ENCODE results near the gene GLIS1.

GRCh38 chr1:53678046-53678445 lies 60.9 kb downstream of the GLIS1 start:
- TF ChIP-seq POLR2A (IDR thresholded peaks at IDR 0.05) (no peak), CTCF (IDR thresholded peaks at IDR 0.05) (no peak)

All from ovary (tissue), 3 donors.